ENCODE results near the gene KRTAP5-4.
"Not testable (repeated sequence)": the region's sequence is repeated elsewhere in the genome, so short reads cannot be mapped to it uniquely, and the experiment has no call there.

KRTAP5-4 gene, protein sequence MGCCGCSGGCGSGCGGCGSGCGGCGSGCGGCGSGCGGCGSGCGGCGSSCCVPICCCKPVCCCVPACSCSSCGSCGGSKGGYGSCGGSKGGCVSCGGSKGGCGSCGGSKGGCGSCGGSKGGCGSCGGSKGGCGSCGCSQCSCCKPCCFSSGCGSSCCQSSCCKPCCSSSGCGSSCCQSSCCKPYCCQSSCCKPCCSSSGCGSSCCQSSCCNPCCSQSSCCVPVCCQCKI

DNA sequence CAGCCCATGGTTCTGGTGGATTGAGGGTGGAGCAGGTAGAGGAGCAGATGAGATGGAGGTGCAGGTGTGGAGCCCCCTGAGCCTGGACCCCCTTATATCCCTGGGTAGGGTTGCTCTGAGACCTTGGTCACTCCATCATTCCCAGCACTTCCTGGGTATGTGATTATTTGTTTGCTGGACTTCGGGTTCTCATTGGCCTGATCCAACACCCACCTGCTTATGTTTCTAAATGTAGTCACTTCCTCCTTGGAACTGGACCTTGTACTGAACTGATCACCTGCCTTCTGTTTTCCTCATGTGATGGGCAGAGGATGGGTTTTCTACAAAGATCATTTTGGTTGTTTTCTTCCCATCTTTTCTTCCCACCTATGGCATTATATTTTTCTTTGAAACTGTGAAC is at the start of gene KRTAP5-4:
TSS of gene KRTAP5-4 (minus strand) at position 53 of the 400 bp plus-strand sequence. CDS start at position 8, 45 bp downstream.
- no peak for DNase-seq

DNA sequence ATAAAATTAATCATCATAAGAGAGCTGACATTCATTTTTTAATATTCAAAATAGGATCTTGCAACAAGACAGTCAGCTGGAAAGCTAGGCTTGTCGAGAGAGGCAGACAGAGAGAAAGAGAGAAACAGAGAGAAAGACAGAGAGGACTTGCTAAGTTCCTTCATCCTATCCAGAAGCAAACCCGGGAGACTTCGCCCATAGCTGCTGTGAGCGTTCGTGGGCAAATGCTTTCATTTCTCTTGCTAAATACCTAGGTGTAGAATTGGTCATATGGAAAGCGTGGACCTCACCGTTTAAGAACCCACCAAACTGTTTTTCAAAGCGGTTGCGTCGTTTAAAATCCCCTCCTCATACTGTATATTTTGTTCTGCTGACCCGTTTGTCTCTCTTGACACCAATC is 49.7 kb upstream of the KRTAP5-4 start:
- no peak for DNase-seq

DNA sequence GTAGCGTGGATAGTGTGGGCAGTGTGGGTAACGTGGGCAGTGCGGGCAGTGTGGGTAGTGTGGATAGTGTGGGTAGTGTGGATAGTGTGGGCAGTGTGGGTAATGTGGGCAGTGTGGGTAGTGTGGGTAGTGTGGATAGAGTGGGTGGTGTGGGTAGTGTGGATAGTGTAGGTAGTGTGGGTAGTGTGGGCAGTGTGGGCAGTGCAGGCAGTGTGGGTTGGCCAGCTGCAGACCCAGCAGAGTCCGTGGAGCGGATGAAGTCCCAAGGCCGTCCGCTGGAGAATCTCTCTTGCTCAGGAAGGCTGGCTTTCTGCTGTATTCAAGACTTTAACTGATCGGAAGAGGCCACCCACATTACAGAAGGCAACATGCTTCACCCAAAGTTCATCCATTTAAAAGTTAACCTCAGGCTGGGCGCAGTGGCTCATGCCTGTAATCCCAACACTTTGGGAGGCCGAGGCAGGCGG is 49.0 kb upstream of the KRTAP5-4 start:
- DNase-seq, result no peak

DNA sequence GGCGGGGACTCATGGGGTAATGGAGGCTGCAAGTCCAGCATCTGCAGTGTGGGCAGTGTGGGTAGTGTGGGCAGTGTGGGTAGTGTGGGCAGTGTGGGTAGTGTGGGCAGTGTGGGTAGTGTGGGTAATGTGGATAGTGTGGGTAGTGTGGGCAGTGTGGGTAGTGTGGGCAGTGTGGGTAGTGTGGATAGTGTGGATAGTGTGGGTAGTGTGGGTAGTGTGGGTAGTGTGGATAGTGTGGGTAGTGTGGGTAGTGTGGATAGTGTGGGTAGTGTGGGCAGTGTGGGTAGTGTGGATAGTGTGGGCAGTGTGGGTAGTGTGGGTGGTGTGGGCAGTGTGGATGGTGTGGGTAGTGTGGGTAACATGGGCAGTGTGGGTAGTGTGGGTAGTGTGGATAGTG is 48.5 kb upstream of the KRTAP5-4 start:
- not testable (repeated sequence) for DNase-seq

DNA sequence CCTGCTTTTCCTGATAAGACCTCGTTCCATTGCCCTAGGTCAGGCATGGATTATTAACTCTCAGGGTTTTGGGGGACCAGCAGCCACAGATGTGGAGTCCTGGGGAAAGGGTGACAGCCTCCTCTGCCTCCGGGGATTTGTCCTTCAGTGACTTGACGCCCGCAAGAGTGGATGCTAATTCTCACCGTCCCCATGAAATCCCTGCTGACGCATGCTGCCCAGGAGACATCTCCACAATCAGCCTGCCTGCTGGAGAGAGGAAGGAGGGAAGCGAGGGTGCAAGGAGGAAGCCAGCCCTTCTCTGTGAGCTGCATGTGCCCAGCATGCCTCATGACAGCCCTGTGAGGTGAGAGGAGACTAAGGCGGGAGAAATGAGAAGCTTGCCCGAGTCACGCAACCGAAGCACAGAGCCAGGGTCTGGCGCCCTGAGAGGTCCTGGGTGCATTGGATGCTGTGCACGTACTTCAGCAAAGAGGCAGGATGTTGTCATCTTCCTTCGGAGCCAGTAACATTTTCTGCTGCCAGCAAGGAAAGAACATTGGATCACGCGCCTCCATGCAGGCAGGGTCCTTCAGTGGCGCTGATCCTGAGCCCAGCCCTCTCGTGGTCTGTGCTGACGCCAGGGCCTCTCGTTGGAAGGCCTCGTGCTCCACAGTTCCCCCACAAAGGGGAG is 47.7 kb upstream of the KRTAP5-4 start:
- DNase-seq, result no peak

DNA sequence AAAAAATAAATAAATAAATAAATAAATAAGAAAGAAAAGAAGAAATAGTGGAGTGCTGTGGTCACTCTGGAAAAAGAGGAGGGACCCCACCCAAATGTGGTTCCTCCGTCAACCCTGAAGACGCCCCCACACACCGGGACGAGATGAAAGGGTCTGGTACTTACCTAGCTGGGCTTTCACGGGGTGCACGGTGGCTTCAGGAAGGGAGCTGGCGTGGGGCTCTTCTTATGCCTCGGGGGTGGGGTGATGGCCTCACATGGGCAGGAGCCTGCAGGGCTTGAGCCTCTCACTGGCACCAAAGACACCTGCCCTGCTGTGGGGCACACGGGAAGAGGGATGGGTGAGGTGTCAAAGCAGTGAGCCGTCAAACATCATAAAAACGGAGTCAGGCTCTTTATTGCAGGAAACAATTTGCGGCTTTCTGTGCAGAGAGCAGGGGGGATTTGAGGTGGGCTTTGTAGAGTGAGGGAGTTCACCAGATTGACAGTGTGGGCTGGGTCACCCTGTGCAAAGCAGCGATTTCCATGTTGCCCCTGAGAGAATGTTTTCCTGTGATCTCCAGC is 47.1 kb upstream of the KRTAP5-4 start:
- no peak for DNase-seq

DNA sequence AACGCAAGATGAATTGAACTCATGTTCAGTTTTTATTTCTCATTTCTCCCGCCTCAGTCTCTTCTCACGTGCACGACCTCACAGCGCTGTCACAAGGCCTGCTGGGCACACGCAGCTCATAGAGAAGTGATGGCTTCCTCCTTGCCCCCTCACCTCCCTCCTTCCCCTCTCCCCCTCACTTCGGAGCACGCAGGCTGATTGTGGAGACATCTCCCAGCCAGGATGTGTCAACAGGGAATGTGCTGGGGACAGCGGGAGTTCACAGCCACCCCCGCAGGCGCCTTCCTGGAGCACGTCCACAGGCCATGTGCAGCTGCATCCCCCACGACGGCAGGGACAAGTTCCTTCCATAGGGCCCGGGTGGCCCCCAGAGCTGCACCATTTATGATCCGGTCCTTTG is 46.0 kb upstream of the KRTAP5-4 start:
- no peak for DNase-seq

DNA sequence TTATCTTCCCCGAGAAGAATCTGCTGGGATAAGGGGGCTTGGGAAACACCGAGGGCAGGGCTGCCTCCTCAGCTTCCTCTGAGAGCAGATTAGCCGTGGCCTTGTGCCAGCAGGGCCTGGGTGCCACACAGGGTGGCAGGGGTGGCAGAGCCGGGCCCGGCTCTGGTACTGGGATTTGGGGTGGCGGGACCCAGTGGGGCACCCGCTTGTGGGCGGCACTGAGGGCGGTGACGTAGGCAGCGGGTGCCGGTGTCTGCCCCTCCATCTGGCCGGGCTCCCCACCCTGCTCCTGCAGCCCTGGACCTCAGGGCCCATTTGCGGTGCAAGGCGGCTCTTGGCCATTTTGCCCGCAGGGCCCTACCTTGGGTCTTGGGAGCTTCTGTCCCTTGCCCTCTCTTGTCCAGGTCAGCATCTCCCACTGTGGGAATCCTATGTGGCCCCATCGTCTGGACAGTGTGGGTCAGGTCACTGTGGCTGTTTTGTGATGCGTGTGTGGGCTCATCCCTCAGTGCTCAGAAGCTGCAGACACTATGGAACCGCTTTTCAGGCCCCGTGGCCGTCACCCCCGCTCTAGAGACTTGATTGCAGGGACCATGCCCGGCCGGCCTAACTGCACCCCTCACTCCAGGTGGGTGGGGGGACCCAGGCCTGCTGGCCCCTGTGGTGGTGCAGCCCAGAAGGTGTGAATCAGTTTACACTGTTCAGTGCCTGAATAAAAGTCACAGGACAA is 45.3 kb upstream of the KRTAP5-4 start:
- DNase-seq, result no peak

DNA sequence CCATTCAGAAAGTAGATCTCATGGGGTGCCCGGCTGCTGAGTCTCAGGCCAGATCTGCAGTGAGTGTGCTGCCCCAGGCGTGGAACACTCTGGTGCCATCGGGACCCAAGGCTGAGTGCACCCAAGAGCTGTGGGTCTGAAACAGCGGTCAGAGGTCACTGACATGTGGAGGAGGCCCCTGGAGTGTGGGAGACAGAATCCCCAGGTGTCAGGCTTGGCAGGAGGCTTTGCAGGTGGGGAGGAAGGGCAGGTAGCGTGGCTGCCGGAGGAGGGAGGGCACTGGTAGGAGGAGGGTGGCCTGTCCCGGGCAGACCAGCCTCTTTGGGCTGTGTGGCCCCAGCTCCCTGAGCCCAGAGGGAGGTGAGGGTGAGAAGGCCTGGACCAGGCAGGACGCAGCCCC is 43.4 kb upstream of the KRTAP5-4 start:
- DNase-seq, result no peak

DNA sequence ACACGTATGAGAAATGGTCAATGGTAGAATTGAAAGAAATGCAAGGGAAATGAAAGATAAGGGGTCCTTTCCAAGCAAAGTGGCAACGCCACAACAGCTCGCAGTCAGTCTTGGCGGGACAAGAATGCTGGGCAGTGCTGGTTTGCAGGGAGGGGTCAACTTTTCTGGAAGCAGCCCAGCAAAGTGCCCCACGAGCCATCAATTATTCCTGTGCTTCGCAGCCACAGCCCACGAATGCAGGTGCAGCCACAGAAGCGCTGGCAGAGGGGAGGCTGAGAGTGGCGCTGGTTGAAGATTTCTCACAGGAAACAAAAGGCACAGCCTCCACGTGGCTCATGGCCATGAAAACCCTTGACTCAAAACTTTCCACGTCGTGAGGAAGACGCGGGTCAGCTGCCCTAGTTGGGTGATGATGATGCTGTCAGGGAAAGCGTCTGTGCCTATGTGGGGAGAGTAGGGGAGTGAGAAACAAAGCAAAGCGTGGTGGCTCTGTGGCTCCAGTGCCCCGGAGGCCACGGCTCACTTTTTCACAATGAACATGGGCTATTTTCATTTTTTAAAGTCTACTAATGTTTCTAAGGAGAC is 40.9 kb upstream of the KRTAP5-4 start:
- DNase-seq, result not testable (repeated sequence)

DNA sequence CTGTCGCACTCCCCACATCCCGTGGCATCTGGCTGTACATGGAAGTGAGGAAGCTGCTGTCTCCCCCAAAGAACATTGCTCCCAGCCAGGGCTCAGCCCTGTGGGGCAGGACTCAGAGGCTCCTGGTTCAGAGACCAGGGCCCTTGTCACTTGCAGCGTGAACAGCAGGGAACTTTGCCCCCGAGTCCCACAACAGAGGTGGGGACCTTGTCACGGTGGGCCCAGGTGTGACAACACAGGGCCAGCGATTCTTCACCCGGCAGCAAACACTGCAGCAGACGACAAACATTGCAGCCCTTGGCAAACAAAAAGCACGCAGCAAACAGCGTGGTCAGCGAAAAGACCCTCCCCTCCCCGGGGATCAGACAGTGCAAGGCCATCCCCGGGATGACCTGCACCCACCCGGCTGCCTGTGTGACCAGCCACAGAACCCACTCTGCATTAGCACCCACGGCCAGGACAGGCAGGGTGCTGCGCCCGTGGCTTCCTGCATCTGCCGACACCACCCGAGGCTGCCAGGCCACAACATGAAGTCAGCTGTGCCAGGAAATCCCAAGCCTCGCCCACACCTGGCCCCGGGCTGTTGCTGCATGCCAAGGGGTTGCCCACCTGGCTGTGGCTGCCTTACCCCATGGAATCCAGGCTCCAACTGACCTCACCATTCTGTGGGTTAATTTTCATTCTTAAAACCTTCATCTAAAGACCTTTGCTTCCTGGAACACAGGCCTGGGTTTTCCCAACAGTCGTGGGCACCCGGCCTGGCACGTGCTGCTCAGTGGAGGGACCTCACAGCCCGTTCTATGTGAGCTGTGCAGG is 39.7 kb upstream of the KRTAP5-4 start:
- DNase-seq, result not testable (repeated sequence)

DNA sequence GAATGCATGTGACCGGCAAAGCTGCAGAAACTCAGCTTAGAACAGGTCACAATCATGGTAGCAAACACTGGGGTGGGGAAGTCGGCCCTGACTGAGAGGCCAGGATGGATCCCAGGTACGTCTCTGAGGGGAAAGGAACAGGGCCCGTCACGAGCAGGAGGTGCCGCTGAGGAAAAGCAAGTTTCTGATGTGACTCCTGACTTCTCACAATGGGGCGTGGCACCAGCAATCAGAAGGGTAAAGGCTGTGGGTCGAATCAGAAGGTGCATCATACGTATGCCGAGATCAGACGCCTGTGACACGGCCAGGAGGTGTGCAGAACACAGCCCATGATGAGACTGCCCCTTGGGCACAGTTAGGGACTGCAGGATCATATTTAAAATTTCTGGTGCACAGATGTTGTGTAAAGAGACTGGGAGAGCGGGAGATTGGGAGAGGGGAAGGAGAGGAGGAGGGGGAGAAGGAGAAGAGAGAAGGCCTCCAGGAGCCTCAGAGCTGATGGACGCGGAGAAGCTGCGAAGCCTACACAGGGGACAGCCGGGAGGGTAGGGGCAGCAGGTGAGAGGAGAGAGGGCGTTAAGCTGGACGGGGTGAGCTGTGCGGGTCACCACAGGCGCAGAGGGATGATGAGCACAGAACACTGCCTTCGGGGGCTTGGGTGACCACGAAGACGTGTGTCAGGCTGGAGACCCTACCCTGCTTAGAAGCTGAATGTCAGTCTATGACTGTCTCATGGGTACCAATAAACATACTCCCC is 38.4 kb upstream of the KRTAP5-4 start:
- no peak for DNase-seq

DNA sequence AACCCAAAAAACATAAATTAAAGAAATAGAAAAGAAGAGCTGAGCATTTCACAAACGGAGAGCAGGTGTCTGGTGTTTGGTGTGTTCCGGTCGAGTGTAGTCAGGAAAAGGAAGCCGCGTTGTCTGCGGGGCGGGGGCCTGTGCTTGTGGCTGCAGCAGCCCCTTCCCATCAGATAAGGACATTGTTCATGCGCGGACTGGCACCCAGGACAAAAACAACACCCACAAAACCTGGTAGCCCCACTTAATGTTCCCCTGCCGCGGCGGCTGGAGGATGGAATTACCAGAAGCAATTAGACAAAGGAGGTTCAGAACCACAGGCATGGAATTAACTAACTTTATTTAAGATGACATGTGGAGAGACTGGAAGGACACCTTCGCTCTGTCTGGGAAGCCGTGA is 37.6 kb upstream of the KRTAP5-4 start:
- no peak for DNase-seq

DNA sequence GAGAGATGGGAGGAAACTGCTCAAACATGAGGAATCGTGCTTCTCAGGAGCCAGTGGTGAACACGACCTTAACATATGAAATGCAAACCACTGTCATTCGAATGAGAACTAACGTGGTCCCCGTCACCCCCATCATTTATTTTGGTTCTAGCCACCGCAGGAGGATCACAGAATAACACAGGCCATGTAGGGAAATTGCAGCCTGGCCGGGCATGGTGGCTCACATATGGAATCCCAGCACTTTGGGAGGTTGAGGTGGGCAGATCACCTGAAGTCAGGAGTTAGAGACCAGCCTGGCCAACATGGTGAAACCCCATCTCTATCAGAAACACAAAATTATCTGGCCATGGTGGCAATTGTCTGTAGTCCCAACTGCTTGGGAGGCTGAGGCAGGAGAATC is 34.7 kb upstream of the KRTAP5-4 start:
- DNase-seq, result no peak

DNA sequence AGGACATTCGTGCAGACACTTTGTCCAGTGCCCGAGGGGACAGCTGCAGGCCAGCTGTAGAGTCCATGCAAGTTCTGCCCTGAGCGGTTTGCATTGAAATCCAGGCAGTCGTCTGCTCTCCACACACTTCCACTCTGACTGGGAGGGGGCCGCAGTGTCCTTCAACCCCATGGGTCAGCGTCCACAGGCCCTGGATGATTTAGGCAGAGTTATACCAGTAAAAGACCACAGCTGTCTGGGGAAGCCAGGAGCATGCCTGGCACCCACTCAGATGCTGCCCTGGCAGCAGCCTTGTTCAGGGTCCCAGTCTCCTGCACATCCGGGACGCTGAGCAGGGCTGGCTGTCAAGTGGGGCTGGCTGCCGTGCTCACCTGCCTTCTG is 34.1 kb upstream of the KRTAP5-4 start:
- no peak for DNase-seq

DNA sequence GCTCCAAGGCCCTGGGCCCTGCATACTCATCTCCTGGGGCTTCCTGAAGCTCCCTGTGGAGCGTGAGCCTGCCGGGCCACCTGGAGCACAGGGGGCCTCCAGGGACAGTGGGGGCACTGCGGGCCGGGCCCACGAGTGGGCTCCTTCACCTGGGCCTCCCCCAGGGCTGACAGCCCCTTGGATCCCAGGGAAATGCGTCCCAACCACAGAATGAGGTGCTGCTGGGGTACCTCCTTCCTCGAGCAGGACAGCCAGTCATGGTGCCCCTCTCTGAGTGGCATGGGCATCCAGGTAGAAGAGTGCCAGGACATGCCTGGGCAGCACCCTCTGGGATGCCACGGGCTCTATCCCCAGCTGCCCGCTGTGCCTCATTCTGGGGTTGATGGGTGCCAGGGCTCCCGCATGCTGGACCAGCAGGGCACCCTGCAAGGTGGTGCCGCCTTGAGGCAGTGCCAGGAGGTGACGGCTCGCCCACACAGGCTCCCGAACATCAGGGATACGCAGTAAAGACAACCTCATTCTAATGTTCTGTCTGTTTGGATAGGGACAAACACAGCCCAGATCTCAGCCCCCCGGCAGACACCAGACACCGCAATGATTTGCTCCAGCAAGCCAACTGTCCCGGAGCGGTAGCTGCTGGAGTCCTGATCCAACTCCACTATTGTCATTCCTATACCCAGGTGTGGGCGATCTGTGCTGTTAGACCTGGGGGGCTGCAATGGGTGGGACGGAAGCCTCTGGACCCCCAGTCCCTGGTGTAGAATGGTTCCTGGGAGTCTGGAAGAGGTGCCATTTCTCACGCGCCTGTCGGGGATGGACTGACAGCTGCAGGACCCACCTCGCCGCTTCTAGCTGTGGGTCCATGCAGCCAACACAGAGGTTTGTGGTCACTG is 33.5 kb upstream of the KRTAP5-4 start:
- no peak for DNase-seq

DNA sequence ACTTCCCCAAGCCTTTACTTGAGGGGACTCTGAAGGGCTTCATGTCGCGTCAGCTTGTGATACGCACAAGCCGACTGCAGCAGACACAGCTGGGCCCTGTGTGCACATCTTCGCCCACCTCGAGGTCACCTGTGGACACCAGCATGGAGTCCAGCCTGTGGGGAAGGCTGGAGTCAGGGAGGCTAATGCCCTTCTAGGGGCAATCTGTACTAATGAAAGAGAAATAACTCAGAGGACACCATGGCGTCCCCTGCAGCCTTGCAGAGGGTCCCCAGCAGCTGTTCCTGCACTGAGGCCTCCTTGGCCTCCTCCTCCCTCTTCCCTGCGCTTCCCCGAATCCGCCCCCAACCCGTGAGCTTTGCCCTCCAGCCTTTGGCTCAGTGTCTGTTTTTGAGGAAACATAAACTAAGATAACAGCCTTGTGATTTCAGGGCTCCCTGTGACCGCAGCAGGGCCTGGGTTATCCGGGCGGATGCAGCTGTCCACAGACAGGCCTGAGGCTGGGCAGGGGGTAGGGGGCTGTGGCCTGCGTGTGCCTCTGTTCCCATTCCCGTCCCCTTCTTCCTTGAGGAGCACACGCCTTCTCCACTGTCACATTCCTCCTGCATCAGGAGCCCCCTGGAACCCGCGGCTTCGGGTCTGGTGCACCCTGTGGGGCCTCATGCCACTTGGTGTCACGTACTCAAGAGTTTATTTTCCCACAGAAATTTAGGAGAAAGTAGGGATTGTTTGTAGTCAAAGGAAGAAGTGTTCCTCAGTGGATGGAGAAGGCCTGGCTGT is 32.6 kb upstream of the KRTAP5-4 start:
- no peak for DNase-seq

DNA sequence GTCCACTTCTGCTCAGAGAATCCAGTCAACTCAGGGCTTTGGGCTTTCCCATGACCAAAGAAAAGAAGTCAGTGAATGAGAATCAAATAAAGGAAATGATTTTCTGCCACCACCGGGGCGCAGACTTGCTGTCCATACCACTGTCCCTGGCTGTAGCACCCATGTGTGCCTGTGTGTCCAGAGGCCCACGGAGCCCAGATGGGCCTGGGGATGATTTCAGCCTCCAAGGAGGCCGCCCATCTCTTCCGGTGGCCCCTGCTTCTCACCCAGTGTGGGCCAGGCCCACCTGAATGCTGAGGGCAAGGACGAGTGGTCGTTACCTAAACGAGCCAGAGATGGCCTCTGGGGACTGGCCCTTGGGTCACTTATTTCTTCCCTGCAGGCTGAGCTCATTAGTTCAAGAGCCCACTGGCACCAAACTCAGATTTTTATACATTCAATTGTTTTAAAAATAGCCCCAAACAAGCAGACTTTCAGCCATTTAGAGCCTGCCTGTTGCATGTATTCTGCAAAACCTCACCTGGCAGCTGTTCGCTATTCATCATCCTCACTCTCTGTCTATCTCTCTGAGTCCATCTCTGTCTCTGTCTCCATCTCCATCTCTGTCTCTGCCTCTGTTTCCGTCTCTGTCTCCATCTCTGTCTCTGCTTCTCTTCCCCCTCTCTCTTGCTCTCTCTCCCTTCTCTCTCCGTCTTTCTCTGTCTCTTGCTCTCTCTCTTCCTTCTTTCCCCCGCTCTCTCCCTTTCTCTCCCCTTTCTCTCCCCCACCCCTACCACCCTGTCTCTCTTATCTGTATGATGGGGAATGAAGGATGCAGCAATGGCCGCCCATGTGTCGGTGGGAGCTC is 31.8 kb upstream of the KRTAP5-4 start:
- no peak for DNase-seq

Measured in stimulated activated naive CD4-positive, alpha-beta T cell treated with Interleukin-2 at 50 U/mL for 16 hours (primary cell).